ENCODE data around the gene ASPM. TPM values are rescaled to one million over a fixed set of nuclear protein-coding genes. Genes with fewer than 3 reads are reported as not detected.
"Not testable (repeated sequence)": the region's sequence is repeated elsewhere in the genome, so short reads cannot be mapped to it uniquely, and the experiment has no call there.

The ASPM gene
- polyA plus RNA-seq, 4 donors: 20.1 to 22.4 (median 22.2) TPM

GRCh38 chr1:197144570-197145325 lies 1.7 kb downstream of the ASPM start:
- no peak for DNase-seq (ENCODE audit: low read depth in 4 of 4, low spot score in 3 of 4)

- no peak for DNase-seq (ENCODE audit: low read depth in 4 of 4, low spot score in 3 of 4)
These were observed 3.2 kb downstream of the ASPM start for GRCh38 chr1:197143276-197143675.

GRCh38 chr1:197141575-197141974 lies 4.9 kb downstream of the ASPM start:
- DNase-seq (ENCODE audit: low read depth in 4 of 4, low spot score in 3 of 4): no peak

- no peak for DNase-seq (ENCODE audit: low read depth in 4 of 4, low spot score in 3 of 4)
These were observed 6.3 kb downstream of the ASPM start for GRCh38 chr1:197140121-197140520.

- DNase-seq (ENCODE audit: low read depth in 4 of 4, low spot score in 3 of 4): no peak
These were observed 7.3 kb downstream of the ASPM start for GRCh38 chr1:197139169-197139568.

GRCh38 chr1:197137322-197137721 lies 9.1 kb downstream of the ASPM start:
- DNase-seq (ENCODE audit: low read depth in 4 of 4, low spot score in 3 of 4): no peak

GRCh38 chr1:197130677-197131304 lies 15.7 kb downstream of the ASPM start:
- no peak for DNase-seq (ENCODE audit: low read depth in 4 of 4, low spot score in 3 of 4)

GRCh38 chr1:197129698-197130097 lies 16.8 kb downstream of the ASPM start:
- no peak for DNase-seq (ENCODE audit: low read depth in 4 of 4, low spot score in 3 of 4)

GRCh38 chr1:197127246-197127912 lies 19.1 kb downstream of the ASPM start:
- no peak for DNase-seq (ENCODE audit: low read depth in 4 of 4, low spot score in 3 of 4)

- DNase-seq (ENCODE audit: low read depth in 4 of 4, low spot score in 3 of 4): no peak
These were observed 19.8 kb downstream of the ASPM start for GRCh38 chr1:197126691-197127090.

- DNase-seq (ENCODE audit: low read depth in 4 of 4, low spot score in 3 of 4): no peak
These were observed 22.1 kb downstream of the ASPM start for GRCh38 chr1:197124376-197124775.

GRCh38 chr1:197116156-197116555 lies 30.3 kb downstream of the ASPM start:
- DNase-seq (ENCODE audit: low read depth in 4 of 4, low spot score in 3 of 4): no peak

GRCh38 chr1:197106869-197107268 lies 39.6 kb downstream of the ASPM start:
- no peak for DNase-seq (ENCODE audit: low read depth in 4 of 4, low spot score in 3 of 4)

GRCh38 chr1:197103300-197103699 lies 43.2 kb downstream of the ASPM start:
- DNase-seq (ENCODE audit: low read depth in 4 of 4, low spot score in 3 of 4): no peak

GRCh38 chr1:197101978-197102377 lies 44.5 kb downstream of the ASPM start:
- DNase-seq (ENCODE audit: low read depth in 4 of 4, low spot score in 3 of 4): no peak

- DNase-seq (ENCODE audit: low read depth in 4 of 4, low spot score in 3 of 4): no peak
These were observed 45.8 kb downstream of the ASPM start for GRCh38 chr1:197100677-197101076.

GRCh38 chr1:197099444-197099843 lies 47.0 kb downstream of the ASPM start:
- DNase-seq (ENCODE audit: low read depth in 4 of 4, low spot score in 3 of 4): no peak

- DNase-seq (ENCODE audit: low read depth in 4 of 4, low spot score in 3 of 4): not testable (repeated sequence)
These were observed 49.5 kb downstream of the ASPM start for GRCh38 chr1:197096971-197097370.

GRCh38 chr1:197096137-197096536 lies 50.3 kb downstream of the ASPM start:
- no peak for DNase-seq (ENCODE audit: low read depth in 4 of 4, low spot score in 3 of 4)

- no peak for DNase-seq (ENCODE audit: low read depth in 4 of 4, low spot score in 3 of 4)
These were observed 53.1 kb downstream of the ASPM start for GRCh38 chr1:197093226-197093885.

GRCh38 chr1:197092491-197093023 lies 53.9 kb downstream of the ASPM start:
- no peak for DNase-seq (ENCODE audit: low read depth in 4 of 4, low spot score in 3 of 4)

Measured in right renal pelvis (tissue), 4 donors.